WI38 (cell line): ENCODE results near the gene DCC.

Experiments used
- H3K4me3 ChIP-seq: 2 replicates; pipeline ENCODE4 v1.5.1; 2011; ENCODE audit warnings: low read depth, mild to moderate bottlenecking, control low read depth, low read length
- CTCF ChIP-seq: IDR thresholded peaks from 2 replicates; pipeline ENCODE4 v1.5.1; 2012; ENCODE audit warnings: low read depth, mild to moderate bottlenecking, control low read depth, low read length

DCC gene

GRCh38 chr18:52813635-52814416 lies 473.8 kb downstream of the DCC start:
- no peak for TF ChIP-seq CTCF
- no peak overlapping the region for H3K4me3 ChIP-seq

GRCh38 chr18:52815651-52816050 lies 475.7 kb downstream of the DCC start:
- H3K4me3 ChIP-seq = no peak overlapping the region
- TF ChIP-seq CTCF = no peak

GRCh38 chr18:52816121-52816520 lies 476.1 kb downstream of the DCC start:
- no peak overlapping the region for H3K4me3 ChIP-seq
- no peak for TF ChIP-seq CTCF

GRCh38 chr18:52822160-52822559 lies 482.2 kb downstream of the DCC start:
- no peak overlapping the region for H3K4me3 ChIP-seq
- TF ChIP-seq CTCF = no peak

- no peak for TF ChIP-seq CTCF
- no peak overlapping the region for H3K4me3 ChIP-seq
Measured at GRCh38 chr18:52824126-52824525, 484.1 kb downstream of the DCC start.

GRCh38 chr18:52826994-52827393 lies 487.0 kb downstream of the DCC start:
- H3K4me3 ChIP-seq = no peak overlapping the region
- no peak for TF ChIP-seq CTCF

GRCh38 chr18:52829320-52829719 lies 489.3 kb downstream of the DCC start:
- H3K4me3 ChIP-seq = no peak overlapping the region

More at GRCh38 chr18:52829320-52829719, 489.3 kb downstream of the DCC start:
- TF ChIP-seq CTCF = no peak
